HG03280 (cell line): ENCODE data around the gene CHAD.
"Not testable (repeated sequence)": the region's sequence is repeated elsewhere in the genome, so short reads cannot be mapped to it uniquely, and the experiment has no call there.

Experiments
- ATAC-seq: cut with Tn5 transposase; IDR thresholded peaks from one replicate; pipeline ENCODE4 v1.9.1; 2021; ENCODE audit warnings: mild to moderate bottlenecking, moderate library complexity; ENCODE audit not compliant: unreplicated experiment

The CHAD gene

DNA sequence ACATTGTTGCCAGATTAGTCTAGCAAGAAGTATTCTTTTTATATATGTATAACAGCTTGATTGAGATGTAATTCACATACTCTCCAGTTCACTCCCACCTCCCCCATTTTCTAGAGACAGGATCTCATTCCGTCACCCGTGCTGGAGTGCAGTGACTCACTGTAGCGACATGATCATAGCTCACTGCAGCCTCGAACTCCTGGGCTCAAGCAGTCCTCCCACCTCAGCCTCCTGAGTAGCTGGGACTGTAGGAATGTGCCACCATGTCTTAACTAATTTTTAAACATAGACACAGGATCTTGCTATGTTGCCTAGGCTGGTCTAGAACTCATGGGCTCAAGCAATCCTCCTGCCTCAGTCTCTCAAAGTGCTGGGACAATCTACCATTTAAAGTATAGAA is 6.7 kb upstream of the CHAD start:
- no peak for ATAC-seq

- ATAC-seq: no peak
These were observed 5.8 kb upstream of the CHAD start for GRCh38 chr17:50474523-50474922.

GRCh38 chr17:50473901-50474300 is 5.2 kb upstream of the CHAD start:
- ATAC-seq: no peak

DNA sequence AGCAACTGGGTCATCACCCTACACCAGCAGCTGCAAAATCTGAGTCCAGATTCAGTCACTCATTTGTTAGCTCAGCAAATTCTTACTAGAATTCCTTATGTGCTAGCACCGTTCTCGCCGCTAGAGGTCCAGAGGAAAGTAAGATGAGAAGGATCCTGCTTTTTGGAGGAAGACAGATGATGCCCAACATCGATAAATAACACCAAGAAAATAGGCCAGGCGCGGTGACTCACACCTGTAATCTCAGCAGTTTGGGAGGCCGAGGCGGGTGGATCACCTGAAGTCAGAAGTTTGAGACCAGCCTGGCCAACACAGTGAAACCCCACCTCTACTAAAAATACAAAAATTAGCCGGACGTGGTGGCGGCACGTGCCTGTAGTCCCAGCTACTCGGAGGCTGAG is 4.1 kb upstream of the CHAD start:
- ATAC-seq: not testable (repeated sequence)

DNA sequence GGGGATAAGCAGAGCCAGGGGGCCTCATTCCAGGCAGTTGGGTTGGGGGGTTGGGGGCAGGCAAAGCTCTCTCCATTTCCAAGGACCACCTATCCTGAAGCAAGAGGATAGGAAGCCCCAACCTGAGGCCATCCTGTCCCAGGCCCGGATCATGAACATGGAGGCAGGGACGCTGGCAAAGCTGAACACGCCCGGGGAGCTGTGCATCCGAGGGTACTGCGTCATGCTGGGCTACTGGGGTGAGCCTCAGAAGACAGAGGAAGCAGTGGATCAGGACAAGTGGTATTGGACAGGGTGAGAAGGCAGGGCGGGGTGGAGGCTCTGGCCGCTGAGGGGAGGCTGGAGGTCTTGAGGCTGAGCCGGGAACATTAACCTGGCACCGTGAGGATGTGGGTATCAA is 3.6 kb upstream of the CHAD start:
- no peak for ATAC-seq

GRCh38 chr17:50471009-50471905 is 2.6 kb upstream of the CHAD start:
- ATAC-seq: no peak

DNA sequence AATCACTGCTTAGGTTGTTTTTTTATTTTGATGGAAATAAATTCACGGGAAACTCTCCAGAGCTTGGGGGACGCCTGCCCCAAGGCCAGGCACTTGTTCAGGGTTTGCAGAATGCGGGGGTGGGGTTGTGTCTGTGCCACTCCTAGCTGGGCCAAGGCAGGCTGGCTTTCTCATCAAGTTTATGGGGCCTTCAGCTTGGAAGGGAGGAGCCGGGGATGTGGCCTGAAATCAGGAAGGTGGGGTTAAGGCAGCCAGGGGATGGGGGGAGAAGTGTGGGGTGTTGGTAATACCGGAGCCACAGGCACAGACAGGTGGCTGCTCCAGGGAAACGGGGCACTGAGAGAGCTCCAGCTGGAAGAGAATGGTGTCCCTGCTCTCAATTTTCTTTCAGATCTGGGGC is 1.7 kb upstream of the CHAD start:
- no peak for ATAC-seq

GRCh38 chr17:50469671-50470305 is 1.1 kb upstream of the CHAD start:
- no peak for ATAC-seq

DNA sequence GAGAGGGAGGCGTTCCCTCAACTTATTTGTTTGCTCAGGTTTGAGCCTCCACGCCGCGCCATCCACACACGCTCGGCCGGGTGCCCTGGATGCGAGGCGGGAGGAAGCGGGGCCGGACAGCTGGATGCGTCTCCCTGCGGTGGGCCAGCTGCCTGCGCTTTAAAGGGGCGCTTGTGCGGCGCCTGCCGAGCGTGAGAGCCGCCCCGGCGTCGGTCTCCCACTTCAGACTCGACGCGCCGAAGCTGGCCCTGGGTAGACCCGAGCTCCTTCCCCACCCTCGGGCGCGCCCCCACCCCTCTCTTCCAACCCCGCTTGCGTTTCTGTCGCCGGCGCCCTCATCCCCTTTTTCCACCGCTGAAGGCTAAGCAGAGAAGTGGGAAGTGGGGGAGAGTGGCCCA is 527 bp upstream of the CHAD start:
- no peak for ATAC-seq

- ATAC-seq: no peak
These were observed 801 bp downstream of the CHAD start for GRCh38 chr17:50467855-50468303.

GRCh38 chr17:50467114-50467854 is 1.4 kb downstream of the CHAD start:
- ATAC-seq: no peak

- ATAC-seq: no peak
These were observed 2.1 kb downstream of the CHAD start for GRCh38 chr17:50466371-50467113.

DNA sequence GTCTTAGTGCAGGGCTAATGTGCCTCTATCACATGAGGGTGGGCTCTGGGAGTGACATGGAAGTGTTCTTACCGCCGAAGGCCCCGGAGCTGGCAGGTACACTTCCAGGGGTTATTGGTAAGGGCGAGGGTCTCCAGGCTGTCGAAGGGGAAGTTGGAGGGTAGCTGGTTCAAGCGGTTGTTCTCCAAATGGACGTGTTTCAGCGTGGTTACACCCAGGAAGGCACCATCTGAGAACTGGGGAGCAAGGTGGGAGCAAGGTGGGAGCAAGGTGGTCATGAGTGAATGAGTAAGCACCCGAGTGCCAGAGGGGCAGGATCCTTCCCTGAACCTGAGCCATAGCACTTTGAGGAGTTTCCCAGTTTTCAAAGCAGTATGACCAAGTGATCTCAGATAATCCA is 3.0 kb downstream of the CHAD start:
- ATAC-seq: no peak

DNA sequence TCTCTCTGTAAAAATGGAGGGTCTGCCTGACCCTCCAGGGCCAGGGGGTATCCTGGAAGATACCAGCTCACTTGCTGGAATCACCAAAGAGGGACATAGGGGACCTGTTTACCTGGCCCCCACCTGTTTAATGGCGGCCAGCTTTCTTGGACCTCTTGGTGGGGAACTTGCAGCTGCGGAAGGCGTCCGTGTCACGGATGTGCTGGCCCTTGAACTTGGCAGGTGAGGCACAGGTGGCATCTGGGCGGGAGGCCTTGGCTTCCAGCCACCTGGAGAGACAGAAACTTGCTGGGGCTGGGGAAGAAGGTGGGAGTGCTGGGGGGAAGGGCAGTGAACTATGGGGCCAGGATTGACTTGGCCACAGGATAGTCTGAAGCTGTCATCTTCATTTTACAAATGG is 3.5 kb downstream of the CHAD start:
- no peak for ATAC-seq

DNA sequence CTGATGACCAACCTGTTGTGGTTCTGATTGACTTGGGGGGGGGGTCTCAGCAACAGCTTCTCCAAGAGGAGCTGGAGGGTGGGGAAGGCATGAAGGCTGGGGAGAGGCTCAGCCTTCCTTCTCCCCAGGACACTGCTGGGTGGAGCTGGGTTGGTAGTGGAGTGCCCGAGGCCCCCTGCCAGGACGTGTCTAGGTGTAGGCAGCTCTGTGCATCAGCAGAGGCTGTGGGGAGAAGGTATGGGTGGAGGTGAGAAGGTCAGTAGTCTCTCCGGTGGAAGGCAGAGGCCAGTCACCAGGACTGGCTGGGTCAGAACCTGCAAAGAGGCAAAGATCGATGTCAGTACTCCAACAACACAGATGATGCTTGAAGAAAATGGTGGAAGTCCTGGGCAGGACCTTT is 3.9 kb downstream of the CHAD start:
- no peak for ATAC-seq

DNA sequence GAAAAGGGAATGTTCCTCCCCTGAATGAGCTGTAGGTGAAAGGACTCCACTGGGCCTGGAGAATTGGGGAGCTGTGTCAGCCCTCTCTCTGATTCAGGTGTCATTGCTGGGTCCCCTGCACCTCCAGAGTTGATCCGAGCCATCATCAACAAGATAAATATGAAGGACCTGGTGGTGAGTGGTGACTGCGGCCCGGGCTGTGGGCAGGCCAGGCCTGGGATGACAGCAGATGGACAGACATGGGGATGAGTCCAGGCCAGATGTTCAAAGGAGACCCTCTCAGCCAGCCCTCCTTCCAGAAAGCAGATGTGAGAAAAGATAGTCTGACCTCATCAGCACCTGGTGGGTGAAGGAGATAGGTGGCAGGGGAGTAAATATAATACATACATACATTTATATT is 4.6 kb downstream of the CHAD start:
- ATAC-seq: no peak

DNA sequence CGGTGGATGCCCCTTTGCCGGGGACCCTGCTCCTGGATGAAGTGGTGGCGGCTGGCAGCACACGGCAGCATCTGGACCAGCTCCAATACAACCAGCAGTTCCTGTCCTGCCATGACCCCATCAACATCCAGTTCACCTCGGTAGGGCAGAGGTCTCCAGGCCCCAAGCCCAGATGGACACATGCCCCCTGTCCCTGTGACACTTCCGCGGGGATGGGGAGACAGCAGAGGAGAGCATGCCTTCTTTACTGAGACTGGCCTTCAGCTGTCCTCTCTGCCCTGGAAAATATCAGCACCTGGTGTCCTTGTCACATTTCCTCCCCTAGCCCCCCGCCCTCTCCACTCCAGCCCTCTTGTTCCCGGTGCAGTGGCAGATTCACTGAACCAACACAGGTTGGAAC is 6.2 kb downstream of the CHAD start:
- no peak for ATAC-seq

DNA sequence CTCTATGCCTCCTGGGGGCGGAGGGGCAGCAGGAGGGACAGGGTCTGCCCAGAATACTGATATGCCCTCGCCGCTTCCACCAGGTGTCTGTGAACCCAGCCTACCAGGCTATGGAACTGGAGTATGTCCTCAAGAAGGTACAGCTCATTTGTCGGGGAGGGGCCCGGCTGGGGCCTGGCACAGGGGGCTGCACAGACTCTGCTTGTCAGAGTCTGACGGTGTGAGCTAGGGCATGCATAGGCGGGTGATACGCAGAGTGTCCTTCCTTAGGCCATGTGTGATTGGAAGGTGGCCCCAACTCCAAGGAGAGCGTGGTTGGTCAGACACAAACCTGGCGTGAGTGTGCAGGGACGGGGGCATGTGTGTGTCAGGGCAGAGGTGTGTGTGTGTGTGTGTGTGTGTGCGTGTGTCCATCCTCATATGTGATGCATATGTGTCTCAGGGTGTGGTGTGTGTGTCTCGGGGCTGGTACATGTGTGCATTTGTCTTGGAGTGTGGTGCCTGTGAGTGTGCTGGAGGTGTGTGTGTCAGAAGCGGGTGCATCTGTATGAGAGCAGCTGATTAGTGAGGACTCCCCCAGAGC is 7.0 kb downstream of the CHAD start:
- ATAC-seq: no peak

- ATAC-seq: no peak
These were observed 7.7 kb downstream of the CHAD start for GRCh38 chr17:50460831-50461526.

- ATAC-seq: no peak
These were observed 8.9 kb downstream of the CHAD start for GRCh38 chr17:50459756-50460155.
